A673 (cell line): ENCODE measurements around the gene TENM4. TPM values are rescaled to one million over a fixed set of nuclear protein-coding genes. Genes with fewer than 3 reads are reported as not detected.

Experiments used
- BruUV-seq: library from RNA; stranded (reverse); fragments of 400-500 nt; replicated peaks from 2 replicates; lab custom pipeline; 2021; lab: Mats Ljungman, UMichigan
- CTCF ChIA-PET: fragments of 300-600 bp; sonication (Branson Sonifier 250); formaldehyde crosslinking; loops from one replicate; lab custom pipeline; 2022; ENCODE audit warnings: antibody characterized with exemption; lab: Charles Lee
- POLR2A ChIA-PET: fragments of 300-600 bp; sonication (Branson Sonifier 250); formaldehyde crosslinking; loops from one replicate; lab custom pipeline; 2022; ENCODE audit warnings: antibody characterized with exemption; ENCODE audit not compliant: low non-redundant PET; lab: Charles Lee
- DNase-seq: peaks from one replicate; pipeline ENCODE4 v3.0.0-alpha.2; 2015; ENCODE audit warnings: low spot score
- H3K27ac ChIP-seq: fragments of 200-600 bp; sonication (generic); 2 replicates; pipeline ENCODE4 v1.5.1; 2016; ENCODE audit warnings: mixed run types, low read depth, mild to moderate bottlenecking, mixed read lengths, antibody characterized with exemption, low read length; ENCODE audit not compliant: poor library complexity, severe bottlenecking
- H3K27me3 ChIP-seq: fragments of 200-600 bp; sonication (generic); replicated peaks from 2 replicates; pipeline ENCODE4 v1.6.1; 2017; ENCODE audit warnings: mixed run types, low read depth, mild to moderate bottlenecking, mixed read lengths, antibody characterized with exemption, low read length; ENCODE audit not compliant: insufficient read depth, poor library complexity
- H3K36me3 ChIP-seq: fragments of 200-600 bp; sonication (generic); 2 replicates; pipeline ENCODE4 v1.6.1; 2016; ENCODE audit warnings: mixed run types, mild to moderate bottlenecking, mixed read lengths, antibody characterized with exemption, low read length; ENCODE audit not compliant: insufficient read depth, poor library complexity, severe bottlenecking
- H3K4me1 ChIP-seq: fragments of 200-600 bp; sonication (generic); 2 replicates; pipeline ENCODE4 v1.6.1; 2017; ENCODE audit warnings: mixed run types, mild to moderate bottlenecking, mixed read lengths, antibody characterized with exemption, low read length; ENCODE audit not compliant: insufficient read depth, poor library complexity, severe bottlenecking
- H3K4me3 ChIP-seq: fragments of 200-600 bp; sonication (generic); 2 replicates; pipeline ENCODE4 v1.5.1; 2016; ENCODE audit warnings: low read depth, mixed run types, mild to moderate bottlenecking, mixed read lengths, low read length; ENCODE audit not compliant: poor library complexity, severe bottlenecking
- H3K9me3 ChIP-seq: fragments of 200-600 bp; sonication (generic); 2 replicates; pipeline ENCODE4 v1.6.1; 2016; ENCODE audit warnings: mixed run types, low read depth, mild to moderate bottlenecking, mixed read lengths, antibody characterized with exemption, low read length; ENCODE audit not compliant: poor library complexity, severe bottlenecking
- EZH2 ChIP-seq: fragments of 200-600 bp; sonication (generic); IDR thresholded peaks from 2 replicates; pipeline ENCODE4 v1.6.1; 2017; ENCODE audit warnings: borderline replicate concordance, low read depth, mild to moderate bottlenecking, mixed read lengths, antibody characterized with exemption, low read length; ENCODE audit not compliant: poor library complexity, severe bottlenecking
- intact Hi-C: fragments of 100-400 bp; cut with micrococcal nuclease; formaldehyde crosslinking; loops from one replicate; pipeline ENCODE4 v1.10.0; 2022; ENCODE audit not compliant: unreplicated experiment
- total RNA-seq: library from RNA; stranded (reverse); gene quantifications from 2 replicates; pipeline ENCODE4 v1.2.3, GENCODE V29; 2021
- TF ChIP-seq, protein P1 (sequence below): fragments of 300-800, 200-600 bp; sonication (generic); conservative IDR thresholded peaks from 2 replicates; pipeline ENCODE4 v1.5.1; 2017; ENCODE audit warnings: low read depth, mild to moderate bottlenecking, antibody characterized with exemption, low read length, moderate library complexity, mixed read lengths

The TENM4 gene
- total RNA-seq, 1 experiment from 2014 or later, result 0.11 TPM

DNA sequence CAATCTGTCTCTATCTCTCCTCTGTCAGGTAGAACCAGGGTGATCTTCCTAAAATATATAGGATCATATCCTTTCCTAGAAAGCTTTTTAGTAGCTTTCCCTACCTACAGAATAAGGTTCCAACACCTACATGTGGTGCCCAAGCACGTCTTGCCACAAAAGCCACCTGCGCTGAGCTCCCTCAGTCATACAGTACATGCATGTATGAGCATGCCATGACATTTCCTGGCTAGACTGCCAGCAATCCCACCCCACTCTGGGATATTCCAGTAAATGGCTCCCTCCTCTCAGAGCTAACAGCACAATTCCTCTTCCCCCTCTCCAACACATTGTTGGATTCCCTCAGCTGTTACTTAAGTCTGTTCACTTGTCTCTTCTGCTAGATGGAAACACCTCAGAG lies 398.0 kb downstream of the TENM4 start:
- CTCF ChIA-PET, result no interaction called here
- no peak for TF ChIP-seq EZH2
- TF ChIP-seq, protein P1, sequence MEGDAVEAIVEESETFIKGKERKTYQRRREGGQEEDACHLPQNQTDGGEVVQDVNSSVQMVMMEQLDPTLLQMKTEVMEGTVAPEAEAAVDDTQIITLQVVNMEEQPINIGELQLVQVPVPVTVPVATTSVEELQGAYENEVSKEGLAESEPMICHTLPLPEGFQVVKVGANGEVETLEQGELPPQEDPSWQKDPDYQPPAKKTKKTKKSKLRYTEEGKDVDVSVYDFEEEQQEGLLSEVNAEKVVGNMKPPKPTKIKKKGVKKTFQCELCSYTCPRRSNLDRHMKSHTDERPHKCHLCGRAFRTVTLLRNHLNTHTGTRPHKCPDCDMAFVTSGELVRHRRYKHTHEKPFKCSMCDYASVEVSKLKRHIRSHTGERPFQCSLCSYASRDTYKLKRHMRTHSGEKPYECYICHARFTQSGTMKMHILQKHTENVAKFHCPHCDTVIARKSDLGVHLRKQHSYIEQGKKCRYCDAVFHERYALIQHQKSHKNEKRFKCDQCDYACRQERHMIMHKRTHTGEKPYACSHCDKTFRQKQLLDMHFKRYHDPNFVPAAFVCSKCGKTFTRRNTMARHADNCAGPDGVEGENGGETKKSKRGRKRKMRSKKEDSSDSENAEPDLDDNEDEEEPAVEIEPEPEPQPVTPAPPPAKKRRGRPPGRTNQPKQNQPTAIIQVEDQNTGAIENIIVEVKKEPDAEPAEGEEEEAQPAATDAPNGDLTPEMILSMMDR, result no peak
- H3K36me3 ChIP-seq, result no peaks in the 10 kb centered on the region
- POLR2A ChIA-PET, result no interaction called here
- DNase-seq, result no peak
- H3K9me3 ChIP-seq, result no peaks in the 10 kb centered on the region
- no peak overlapping the region for H3K27ac ChIP-seq
- intact Hi-C loops, result no loop called here
- H3K27me3 ChIP-seq, result no peaks in the 10 kb centered on the region
- H3K4me1 ChIP-seq, result no peaks in the 10 kb centered on the region
- no TSS peak for BruUV-seq
- H3K4me3 ChIP-seq, result no peak overlapping the region

DNA sequence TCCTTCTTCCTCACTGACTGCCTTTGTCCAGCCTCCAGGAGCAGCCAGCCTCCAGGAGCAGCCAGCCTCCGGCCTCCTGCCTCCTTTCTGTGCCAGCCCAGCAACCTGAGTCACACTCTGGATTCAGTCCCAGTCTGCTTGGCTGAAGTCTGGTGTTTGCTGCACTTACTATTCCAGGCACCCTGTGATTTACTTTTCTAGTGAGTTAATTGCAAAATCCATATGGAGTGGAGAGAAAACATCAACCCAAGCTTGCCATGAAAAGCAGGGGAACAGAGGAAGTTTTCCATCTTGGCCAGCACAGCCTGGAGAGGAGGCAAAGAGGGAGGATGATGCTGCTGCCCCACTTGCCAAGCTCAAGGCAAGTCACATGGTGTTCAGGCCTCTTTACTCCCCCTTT lies 400.5 kb downstream of the TENM4 start:
- intact Hi-C loops, result no loop called here
- Histone ChIP-seq H3K4me1 (no peaks in the 10 kb centered on the region), H3K36me3 (no peaks in the 10 kb centered on the region), H3K27me3 (peaks cover 4% of the 10 kb centered on the region), H3K4me3 (no peak overlapping the region), H3K9me3 (no peaks in the 10 kb centered on the region), H3K27ac (no peak overlapping the region)
- ChIA-PET CTCF (no interaction called here), POLR2A (interaction anchor here (0.5 kb wide), 1 partner anchor 756 kb away, joined by 11 read pairs; no protein-coding TSS in a partner anchor)
- TF ChIP-seq, protein P1, result no peak
- TF ChIP-seq EZH2, result no peak
- BruUV-seq, result no TSS peak
- DNase-seq, result no peak

DNA sequence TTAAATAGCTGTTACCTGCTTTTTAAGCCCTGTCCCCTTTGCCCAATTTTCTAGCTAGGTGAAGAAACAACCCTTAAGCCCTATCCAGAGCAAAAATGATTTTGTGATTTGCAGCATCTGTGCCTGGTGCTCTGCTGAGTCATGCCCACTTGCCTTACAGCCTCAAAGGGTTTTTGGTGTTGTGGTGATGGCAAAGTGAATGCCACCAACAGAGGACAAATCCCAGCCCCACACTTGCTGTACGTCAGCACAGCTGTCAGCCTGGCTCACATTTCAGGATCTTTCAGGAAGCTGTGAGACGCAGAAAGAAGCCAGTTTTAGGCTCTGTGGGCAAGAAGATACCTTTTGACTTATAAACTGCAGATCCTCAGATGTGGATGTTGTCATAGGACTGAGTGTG lies 401.7 kb downstream of the TENM4 start:
- Histone ChIP-seq H3K9me3 (no peaks in the 10 kb centered on the region), H3K27ac (no peak overlapping the region), H3K36me3 (no peaks in the 10 kb centered on the region), H3K4me3 (no peak overlapping the region), H3K4me1 (no peaks in the 10 kb centered on the region), H3K27me3 (peaks cover 8% of the 10 kb centered on the region)
- POLR2A ChIA-PET, result interaction anchor here (0.6 kb wide), 1 partner anchor 241 kb away, joined by 3 read pairs; no protein-coding TSS in a partner anchor
- peak; percentile 24 for DNase-seq
- CTCF ChIA-PET, result no interaction called here
- TF ChIP-seq, protein P1, result no peak
- no peak for TF ChIP-seq EZH2
- BruUV-seq, result no TSS peak
- intact Hi-C loops, result no loop called here
